BLaER1 treated with 17β-estradiol and CSF1 and Interleukin-3, amounts not matched to agents 10 nM and 100 nM (cell line): ENCODE results near the gene CDIP1.
"Not testable (repeated sequence)": the region's sequence is repeated elsewhere in the genome, so short reads cannot be mapped to it uniquely, and the experiment has no call there.

Experiments used
- H3K27ac ChIP-seq, 11 experiments: shearing (Covaris generic); formaldehyde crosslinking; 2 replicates each; pipeline ENCODE4 v1.8.1; 2022
- H3K27me3 ChIP-seq, 11 experiments: shearing (Covaris generic); formaldehyde crosslinking; 2 replicates each; pipeline ENCODE4 v1.8.1; 2022
- H3K36me3 ChIP-seq, 11 experiments: shearing (Covaris generic); formaldehyde crosslinking; 2 replicates each; pipeline ENCODE4 v1.8.1; 2022
- H3K4me1 ChIP-seq, 10 experiments: shearing (Covaris generic); formaldehyde crosslinking; 2 replicates each; pipeline ENCODE4 v1.8.1; 2022
- H3K4me2 ChIP-seq, 11 experiments: shearing (Covaris generic); formaldehyde crosslinking; 2 replicates each; pipeline ENCODE4 v1.8.1; 2022
- H3K4me3 ChIP-seq, 10 experiments: shearing (Covaris generic); formaldehyde crosslinking; 2 replicates each; pipeline ENCODE4 v1.8.1; 2022
- H3K9ac ChIP-seq, 11 experiments: shearing (Covaris generic); formaldehyde crosslinking; 2 replicates each; pipeline ENCODE4 v1.8.1; 2022
- H3K9me3 ChIP-seq, 11 experiments: shearing (Covaris generic); formaldehyde crosslinking; replicated peaks in 1 of 11; 2 replicates each; pipeline ENCODE4 v1.8.1; 2022
- H4K20me1 ChIP-seq, 11 experiments: shearing (Covaris generic); formaldehyde crosslinking; 2 replicates each; pipeline ENCODE4 v1.8.1; 2022
- Cebpa-rat ChIP-seq, 11 experiments: shearing (Covaris generic); IDR thresholded peaks; 2 replicates each; pipeline ENCODE4 v1.8.1; 2022

The CDIP1 gene

DNA sequence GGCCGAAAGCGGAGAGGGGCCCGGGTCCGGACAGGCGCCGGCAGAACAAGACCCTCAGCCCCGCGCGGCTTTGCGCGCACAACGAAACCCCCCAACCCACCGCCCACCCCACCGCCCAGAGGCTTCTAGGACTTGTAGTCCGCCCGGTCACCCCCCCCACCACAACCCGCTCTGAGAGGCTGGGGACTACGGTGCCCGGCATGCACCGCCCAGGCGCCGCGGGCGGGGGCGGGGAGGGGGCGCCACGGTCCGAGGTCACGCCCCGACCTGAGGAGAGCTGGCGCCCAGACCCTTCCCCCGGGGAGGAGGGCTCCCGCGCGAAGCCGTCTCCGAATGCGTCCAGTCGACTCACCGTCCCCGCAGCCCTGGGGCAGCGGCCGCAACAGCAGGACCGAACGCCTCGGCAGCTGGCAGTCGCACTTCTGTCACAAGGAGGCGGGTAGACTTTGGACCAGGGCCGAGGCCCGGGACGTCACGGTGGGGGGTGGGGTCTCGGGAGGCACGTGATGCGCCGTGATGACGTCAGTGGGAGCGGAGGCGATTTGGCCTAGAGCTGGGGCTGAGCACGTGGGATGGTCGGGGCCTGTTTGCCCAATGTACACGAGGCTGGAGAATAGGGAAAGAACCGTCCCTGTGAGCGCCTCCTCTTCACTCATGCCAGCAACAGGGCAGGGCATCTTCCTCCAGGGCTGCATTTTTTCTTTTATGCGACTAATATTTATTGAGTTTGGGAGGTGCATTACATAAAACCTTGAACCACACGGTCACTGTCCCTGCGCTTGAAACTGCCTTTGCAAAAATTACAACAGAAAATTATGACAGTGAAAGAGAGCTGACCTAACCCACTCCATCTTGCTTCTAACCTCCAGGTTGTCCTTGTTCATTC lies at the start of gene CDIP1:
CDIP1 (minus strand) TSS at position 424 of the 886 bp plus-strand sequence. CDS start 24,643 bp downstream, outside the sequence.
- peaks cover 26 to 33% (median 30%) of the 10 kb centered on the region in 10 experiments for H3K4me1 ChIP-seq
- H3K9me3 ChIP-seq, result peaks cover 14 to 21% (median 17%) of the 10 kb centered on the region in 11 experiments; a peak in 20 of 22 replicates
- peak within 1 kb of the TSS; percentile 92 to 99 (median 98) for H3K4me2 ChIP-seq
- peaks cover 0 to 6% (median 0%) of the 10 kb centered on the region in 11 experiments; a peak in 4 of 22 replicates for H3K36me3 ChIP-seq
- H3K9ac ChIP-seq, result peak within 1 kb of the TSS; percentile 81 to 91 (median 87)
- TF ChIP-seq Cebpa-rat (IDR thresholded peaks at IDR 0.05), result no peak
- H3K27ac ChIP-seq, result peak within 1 kb of the TSS; percentile 68 to 86 (median 83); a peak in 21 of 22 replicates
- peak within 1 kb of the TSS; percentile 73 to 82 (median 76) for H3K4me3 ChIP-seq
- peaks cover 0 to 23% (median 6%) of the 10 kb centered on the region in 11 experiments; a peak in 11 of 22 replicates for H4K20me1 ChIP-seq
- no peaks in the 10 kb centered on the region for H3K27me3 ChIP-seq

DNA sequence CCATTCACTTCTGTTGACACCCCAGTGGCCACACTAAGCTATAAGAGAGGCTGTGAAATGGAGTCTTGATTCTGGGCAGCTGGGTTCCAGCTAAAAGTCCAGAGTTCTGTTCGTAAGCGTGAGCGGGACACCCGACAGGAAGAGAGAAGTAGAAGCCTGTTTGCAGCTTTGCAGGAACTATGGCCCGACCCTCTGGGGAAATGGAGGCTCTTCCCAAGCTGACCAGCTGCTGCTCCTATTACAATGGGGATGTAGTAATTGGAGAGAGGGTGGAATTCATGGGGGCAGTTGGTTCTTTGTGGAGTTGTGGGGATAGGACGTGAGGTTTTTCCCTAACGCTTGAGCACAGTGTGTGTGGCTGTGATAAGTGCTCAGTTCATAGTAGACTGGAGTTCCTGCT lies 47.7 kb upstream of the CDIP1 start:
- H3K27ac ChIP-seq, result no peak overlapping the region
- TF ChIP-seq Cebpa-rat (IDR thresholded peaks at IDR 0.05), result no peak
- H3K4me3 ChIP-seq, result no peak overlapping the region
- peaks cover 9 to 14% (median 12%) of the 10 kb centered on the region in 11 experiments; a peak in 21 of 22 replicates for H3K9me3 ChIP-seq
- H3K4me2 ChIP-seq, result no peak overlapping the region
- no peaks in the 10 kb centered on the region; a peak in 1 of 22 replicates for H3K27me3 ChIP-seq
- H3K9ac ChIP-seq, result no peak overlapping the region
- H4K20me1 ChIP-seq, result no peaks in the 10 kb centered on the region
- H3K36me3 ChIP-seq, result no peaks in the 10 kb centered on the region
- peaks cover 0 to 17% (median 5%) of the 10 kb centered on the region in 10 experiments; a peak in 5 of 20 replicates for H3K4me1 ChIP-seq

GRCh38 chr16:4583906-4584305 lies 45.3 kb upstream of the CDIP1 start:
- Histone ChIP-seq H3K9ac (no peak overlapping the region), H3K36me3 (no peaks in the 10 kb centered on the region), H3K4me2 (peak overlapping the region in 3 of 11 experiments; percentile 2 to 30 (median 10); a peak in 4 of 22 replicates), H3K4me3 (no peak overlapping the region), H3K4me1 (peaks cover 0 to 17% (median 5%) of the 10 kb centered on the region in 10 experiments; a peak in 5 of 20 replicates), H3K27ac (no peak overlapping the region), H4K20me1 (no peaks in the 10 kb centered on the region), H3K9me3 (peaks cover 9 to 13% (median 12%) of the 10 kb centered on the region in 11 experiments; a peak in 21 of 22 replicates), H3K27me3 (no peaks in the 10 kb centered on the region; a peak in 1 of 22 replicates)
- no peak for TF ChIP-seq Cebpa-rat (IDR thresholded peaks at IDR 0.05)

DNA sequence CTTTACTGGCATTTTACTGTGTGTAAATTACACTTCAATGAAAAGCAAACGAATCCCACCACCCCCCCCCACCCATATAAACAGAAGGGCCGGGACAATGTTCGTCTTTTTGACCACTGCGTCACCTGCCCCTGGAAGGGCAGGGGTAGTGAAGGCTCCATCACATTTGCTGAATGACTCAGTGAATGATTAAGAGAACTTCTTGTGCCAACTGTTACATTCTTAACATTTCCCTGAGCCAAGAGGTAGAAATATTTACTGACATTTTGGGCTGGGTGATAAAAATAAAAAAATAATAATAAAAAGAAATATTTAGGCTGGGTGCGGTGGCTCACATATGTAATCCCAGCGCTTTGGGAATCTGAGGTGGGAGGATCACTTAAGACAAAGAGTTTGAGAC lies 41.7 kb upstream of the CDIP1 start:
- no peaks in the 10 kb centered on the region for H3K9me3 ChIP-seq
- no peak overlapping the region for H3K4me3 ChIP-seq
- H3K9ac ChIP-seq, result no peak overlapping the region
- H3K27me3 ChIP-seq, result no peaks in the 10 kb centered on the region
- no peaks in the 10 kb centered on the region for H4K20me1 ChIP-seq
- H3K27ac ChIP-seq, result no peak overlapping the region
- no peaks in the 10 kb centered on the region for H3K36me3 ChIP-seq
- H3K4me1 ChIP-seq, result peaks cover 2 to 20% (median 10%) of the 10 kb centered on the region in 10 experiments
- no peak overlapping the region for H3K4me2 ChIP-seq
- TF ChIP-seq Cebpa-rat (IDR thresholded peaks at IDR 0.05), result no peak

DNA sequence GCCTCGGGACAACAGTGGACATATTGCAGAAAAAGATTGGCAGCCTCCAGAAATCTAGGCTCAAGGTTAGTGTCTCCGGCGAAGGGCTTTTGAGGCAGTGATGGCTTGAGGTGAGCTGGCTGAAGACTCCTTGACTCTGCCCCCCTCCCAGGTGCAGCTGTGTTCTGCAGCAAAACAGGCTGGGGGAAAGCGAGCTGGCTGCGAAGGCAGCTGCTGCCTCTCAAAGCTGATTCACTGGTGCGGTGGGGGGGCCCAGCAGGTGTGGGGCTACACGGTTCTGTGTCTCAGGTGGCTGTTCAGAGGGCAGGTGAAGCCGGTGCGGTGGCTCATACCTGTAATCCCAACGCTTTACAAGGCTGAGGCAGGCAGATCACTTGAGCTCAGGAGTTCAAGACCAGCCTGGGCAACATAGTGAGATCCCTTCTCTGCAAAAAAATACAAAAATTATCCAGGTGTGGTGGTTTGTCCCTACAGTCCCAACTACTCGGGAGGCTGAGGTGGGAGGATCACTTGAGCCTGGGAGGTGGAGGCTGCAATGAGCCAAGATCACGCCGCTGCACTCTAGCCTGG lies 40.5 kb upstream of the CDIP1 start:
- Histone ChIP-seq H3K4me3 (no peak overlapping the region), H3K9ac (no peak overlapping the region), H3K4me1 (peaks cover 9 to 20% (median 17%) of the 10 kb centered on the region in 10 experiments), H4K20me1 (no peaks in the 10 kb centered on the region), H3K4me2 (no peak overlapping the region), H3K27me3 (no peaks in the 10 kb centered on the region), H3K27ac (no peak overlapping the region), H3K36me3 (no peaks in the 10 kb centered on the region), H3K9me3 (no peaks in the 10 kb centered on the region)
- no peak for TF ChIP-seq Cebpa-rat (IDR thresholded peaks at IDR 0.05)

DNA sequence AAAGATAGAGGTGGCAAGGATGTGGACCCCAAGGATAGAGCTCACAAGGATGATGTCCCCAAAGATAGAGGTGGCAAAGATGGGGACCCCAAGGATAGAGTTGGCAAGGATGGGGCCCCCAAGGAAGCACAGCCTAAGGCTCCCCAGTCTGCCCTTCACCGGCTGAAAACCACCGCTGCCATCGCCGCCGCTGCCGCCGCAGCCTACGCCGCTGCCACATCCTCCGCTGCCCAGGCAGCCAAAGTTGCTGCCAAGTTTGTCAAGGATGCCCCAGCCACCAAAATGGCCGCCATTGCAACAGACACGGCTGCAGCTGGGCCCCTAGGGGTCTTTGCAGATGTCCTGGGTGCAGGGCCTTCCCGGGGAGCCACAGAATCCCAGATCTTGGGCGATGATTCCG lies 37.4 kb upstream of the CDIP1 start:
- TF ChIP-seq Cebpa-rat (IDR thresholded peaks at IDR 0.05), result no peak
- Histone ChIP-seq H3K36me3 (no peaks in the 10 kb centered on the region), H3K9ac (no peak overlapping the region), H3K4me1 (peaks cover 14 to 39% (median 35%) of the 10 kb centered on the region in 10 experiments), H3K27ac (no peak overlapping the region), H3K4me3 (no peak overlapping the region), H4K20me1 (no peaks in the 10 kb centered on the region), H3K27me3 (no peaks in the 10 kb centered on the region), H3K9me3 (no peaks in the 10 kb centered on the region), H3K4me2 (no peak overlapping the region)

GRCh38 chr16:4574919-4575705 lies 36.5 kb upstream of the CDIP1 start:
- TF ChIP-seq Cebpa-rat (IDR thresholded peaks at IDR 0.05), result no peak
- H3K36me3 ChIP-seq, result no peaks in the 10 kb centered on the region
- peak overlapping the region; percentile 39 to 83 (median 69) for H3K4me2 ChIP-seq
- no peaks in the 10 kb centered on the region for H3K27me3 ChIP-seq
- no peaks in the 10 kb centered on the region for H4K20me1 ChIP-seq
- peak overlapping the region in 1 of 10 experiments; percentile 26; a peak in 1 of 20 replicates for H3K4me3 ChIP-seq
- peak overlapping the region in 3 of 11 experiments; percentile 1 to 29 (median 17); a peak in 3 of 22 replicates for H3K9ac ChIP-seq
- peak overlapping the region in 3 of 11 experiments; percentile 17 to 26 (median 18); a peak in 4 of 22 replicates for H3K27ac ChIP-seq
- H3K4me1 ChIP-seq, result peaks cover 14 to 43% (median 36%) of the 10 kb centered on the region in 10 experiments
- no peaks in the 10 kb centered on the region for H3K9me3 ChIP-seq

GRCh38 chr16:4573926-4574325 lies 35.4 kb upstream of the CDIP1 start:
- Histone ChIP-seq H3K4me2 (peak overlapping the region in 4 of 11 experiments; percentile 62 to 83 (median 74); a peak in 2 of 22 replicates), H3K4me1 (peaks cover 14 to 43% (median 36%) of the 10 kb centered on the region in 10 experiments)
- H4K20me1 ChIP-seq, H3K36me3 ChIP-seq, H3K9me3 ChIP-seq, H3K4me3 ChIP-seq, H3K27ac ChIP-seq, H3K9ac ChIP-seq, H3K27me3 ChIP-seq: not testable (repeated sequence)
